Pancreas (tissue), 10 donors: ENCODE data around the gene CREBBP. TPM values are rescaled to one million over a fixed set of nuclear protein-coding genes. Genes with fewer than 3 reads are reported as not detected.

Experiments used
- ATAC-seq, 4 donors: fragments of 200-7000 bp; cut with Tn5 transposase; one replicate each; pipeline versions ENCODE4 v1.8.0 to v1.9.1; 2020; ENCODE audit warnings: mild to moderate bottlenecking in 4 of 4, moderate library complexity in 4 of 4
- DNase-seq, 6 donors: peaks; one replicate each; pipeline ENCODE4 v3.0.0-alpha.2; 2020
- FAIRE-seq: peaks from 2 replicates; lab custom pipeline; 2012; peaks lifted over from hg19 to GRCh38; lab: Jason Lieb, UNC
- H3K27ac ChIP-seq, 4 donors: fragments of 200-600 bp; sonication (generic); 1 replicate in 3 of 4; 2 replicates in 1 of 4; pipeline versions ENCODE4 v1.5.0 to v1.8.0; 2020
- H3K27me3 ChIP-seq, 4 donors: fragments of 200-600 bp; one replicate each; pipeline ENCODE4 v1.8.0; 2021
- H3K36me3 ChIP-seq, 3 donors: fragments of 200-600 bp; sonication (generic) in 1 of 3; one replicate each; pipeline versions ENCODE4 v1.5.0 to v1.8.0; 2020 to 2021
- H3K4me1 ChIP-seq, 3 donors: fragments of 200-600 bp; one replicate each; pipeline ENCODE4 v1.8.0; 2021
- H3K4me3 ChIP-seq, 4 donors: fragments of 200-600 bp; sonication (generic) in 2 of 4; one replicate each; pipeline versions ENCODE4 v1.5.0 to v1.8.0; 2020 to 2021
- H3K9me3 ChIP-seq, 4 donors: fragments of 200-600 bp; one replicate each; pipeline ENCODE4 v1.8.0; 2021
- WGBS, 2 donors: extraction: QIAGEN DNeasy Blood & Tissue Kit; methylation state at CpG; one replicate each; pipeline ENCODE4 v1.1.7; 2013; 5-methylcytosine and 5-hydroxymethylcytosine counted together
- intact Hi-C, 3 donors: fragments of 100-400 bp; cut with DNase I; formaldehyde crosslinking; loops; one replicate each; pipeline versions ENCODE4 v1.11.1 to v1.14.2; 2022
- polyA plus RNA-seq, 2 donors: library from polyadenylated mRNA; stranded (reverse); fragments of 200-250 nt; gene quantifications; one replicate each; pipeline ENCODE4 v1.2.3, GENCODE V29; 2013
- total RNA-seq, 6 donors: library from RNA; stranded (reverse); fragmentation: NEBNext Ultra II Directional in 4 of 6; extraction: Animal tissue kit (Norgen Biotek cat#: 25700) in 4 of 6; gene quantifications; one replicate each; pipeline versions ENCODE4 v1.2.1 to v1.2.4, GENCODE V29; 2021 to 2023
- TF ChIP-seq, protein P1 (sequence below), 4 donors: fragments of 200-600 bp; sonication (generic) in 3 of 4; IDR thresholded peaks; one replicate each; pipeline versions ENCODE4 v1.5.0 to v1.8.0; 2021; ENCODE audit warnings: antibody characterized with exemption in 4 of 4
- donor health status: healthy with polysubstance abuse.
- donor health status: DM: no; HTN: no; CAD: no; lungs with moderate emphysema.
- donor health status: DM: no; HTN: no; CAD: no.
- donor health status: control.
- donor health status: control.
- donor health status: Bipolar disorder and iron deficiency.
- donor health status: DM: yes; HTN: yes; CAD: no.
- donor health status: DM: no; HTN: no; CAD: no.
- donor health status: DM: no; HTN: no; CAD: no.
- donor health status: DM: yes; HTN: yes; CAD: no.

The CREBBP gene
- total and polyA plus RNA-seq, 8 donors: 14.4 to 49.4 (median 30.2) TPM

DNA sequence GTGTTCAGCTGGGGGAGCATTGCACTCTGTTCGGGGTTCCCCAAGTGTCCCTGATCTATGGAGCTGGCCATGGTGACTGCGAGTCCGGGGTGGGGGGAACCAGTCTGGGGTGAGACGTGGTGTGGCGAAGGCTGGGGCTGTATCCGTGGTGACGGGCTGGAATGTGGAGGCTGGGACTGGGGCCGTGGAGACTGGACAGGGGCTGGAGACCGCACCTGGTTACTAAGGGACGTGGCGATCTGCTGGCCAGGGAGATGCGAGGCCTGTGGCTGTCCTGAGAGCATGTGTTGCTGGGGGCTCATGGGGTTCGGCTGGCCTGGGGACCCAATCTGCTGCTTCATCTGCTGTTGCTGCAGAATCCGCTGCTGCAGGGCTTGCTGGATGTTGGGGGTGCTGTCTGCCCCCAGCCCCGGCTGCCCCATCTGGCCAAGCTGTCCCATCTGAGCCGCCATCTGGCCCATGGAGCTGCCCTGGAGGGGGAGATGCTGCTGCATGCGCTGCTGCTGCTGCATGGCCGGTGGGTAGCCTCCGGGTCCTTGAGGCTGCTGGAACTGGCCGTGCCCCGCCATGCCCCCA lies 152.6 kb downstream of the CREBBP start:
- Histone ChIP-seq H3K27me3 (no peaks in the 10 kb centered on the region), H3K9me3 (no peaks in the 10 kb centered on the region), H3K4me3 (no peak overlapping the region), H3K4me1 (no peaks in the 10 kb centered on the region), H3K27ac (no peak overlapping the region), H3K36me3 (peaks cover 0 to 53% (median 29%) of the 10 kb centered on the region in 3 donors)
- TF ChIP-seq, protein P1, sequence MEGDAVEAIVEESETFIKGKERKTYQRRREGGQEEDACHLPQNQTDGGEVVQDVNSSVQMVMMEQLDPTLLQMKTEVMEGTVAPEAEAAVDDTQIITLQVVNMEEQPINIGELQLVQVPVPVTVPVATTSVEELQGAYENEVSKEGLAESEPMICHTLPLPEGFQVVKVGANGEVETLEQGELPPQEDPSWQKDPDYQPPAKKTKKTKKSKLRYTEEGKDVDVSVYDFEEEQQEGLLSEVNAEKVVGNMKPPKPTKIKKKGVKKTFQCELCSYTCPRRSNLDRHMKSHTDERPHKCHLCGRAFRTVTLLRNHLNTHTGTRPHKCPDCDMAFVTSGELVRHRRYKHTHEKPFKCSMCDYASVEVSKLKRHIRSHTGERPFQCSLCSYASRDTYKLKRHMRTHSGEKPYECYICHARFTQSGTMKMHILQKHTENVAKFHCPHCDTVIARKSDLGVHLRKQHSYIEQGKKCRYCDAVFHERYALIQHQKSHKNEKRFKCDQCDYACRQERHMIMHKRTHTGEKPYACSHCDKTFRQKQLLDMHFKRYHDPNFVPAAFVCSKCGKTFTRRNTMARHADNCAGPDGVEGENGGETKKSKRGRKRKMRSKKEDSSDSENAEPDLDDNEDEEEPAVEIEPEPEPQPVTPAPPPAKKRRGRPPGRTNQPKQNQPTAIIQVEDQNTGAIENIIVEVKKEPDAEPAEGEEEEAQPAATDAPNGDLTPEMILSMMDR (IDR thresholded peaks at IDR 0.05): no peak
- ATAC-seq: no peak
- FAIRE-seq: no peak
- peak in 2 of 6 donors; percentile 51 to 76 for DNase-seq
- 94% methylated on average over 20 to 21 of the region's 21 CpGs for WGBS, 2 donors
- intact Hi-C loops: no loop called here

DNA sequence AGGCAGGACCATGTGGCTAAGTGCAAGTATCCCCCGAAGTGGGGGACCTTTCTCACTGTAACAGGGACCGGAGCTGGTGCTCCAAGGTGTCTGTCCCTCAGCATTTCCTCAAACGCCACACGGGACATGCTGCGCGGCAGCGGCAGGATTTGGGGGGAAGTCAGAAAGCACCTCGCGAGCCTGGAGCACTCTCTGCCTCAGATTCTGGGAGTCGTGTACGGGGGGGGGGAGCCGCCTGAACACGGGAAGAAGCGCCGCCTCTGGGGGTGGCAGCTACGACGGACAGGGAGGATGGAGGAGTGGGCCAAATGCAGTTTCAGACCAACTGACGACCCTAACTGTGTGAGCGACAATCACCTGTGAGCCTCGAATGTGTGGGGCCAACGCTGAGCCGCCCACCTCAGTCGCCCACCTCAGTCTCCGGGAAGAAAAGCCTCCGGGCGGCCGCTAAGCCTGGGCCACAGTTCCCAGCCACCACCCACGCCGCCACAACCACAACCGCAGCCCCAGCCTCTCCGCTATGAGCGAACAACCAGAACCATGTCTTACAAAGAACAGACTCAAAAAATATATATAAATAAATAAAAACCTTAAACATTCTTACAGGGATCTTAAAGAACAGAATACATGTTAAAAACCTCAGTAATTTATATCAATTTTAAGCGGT lies 154.4 kb downstream of the CREBBP start:
- H3K27ac ChIP-seq: no peak overlapping the region
- intact Hi-C loops: no loop called here
- 95% methylated on average over 33 of the region's 33 CpGs for WGBS, 2 donors
- TF ChIP-seq, protein P1 (IDR thresholded peaks at IDR 0.05): no peak
- FAIRE-seq (no peak), ATAC-seq (no peak), DNase-seq (no peak)
- H3K9me3 ChIP-seq: no peaks in the 10 kb centered on the region
- H3K4me1 ChIP-seq: no peaks in the 10 kb centered on the region
- no peak overlapping the region for H3K4me3 ChIP-seq
- H3K27me3 ChIP-seq: no peaks in the 10 kb centered on the region
- H3K36me3 ChIP-seq: peaks cover 0 to 40% (median 23%) of the 10 kb centered on the region in 3 donors

DNA sequence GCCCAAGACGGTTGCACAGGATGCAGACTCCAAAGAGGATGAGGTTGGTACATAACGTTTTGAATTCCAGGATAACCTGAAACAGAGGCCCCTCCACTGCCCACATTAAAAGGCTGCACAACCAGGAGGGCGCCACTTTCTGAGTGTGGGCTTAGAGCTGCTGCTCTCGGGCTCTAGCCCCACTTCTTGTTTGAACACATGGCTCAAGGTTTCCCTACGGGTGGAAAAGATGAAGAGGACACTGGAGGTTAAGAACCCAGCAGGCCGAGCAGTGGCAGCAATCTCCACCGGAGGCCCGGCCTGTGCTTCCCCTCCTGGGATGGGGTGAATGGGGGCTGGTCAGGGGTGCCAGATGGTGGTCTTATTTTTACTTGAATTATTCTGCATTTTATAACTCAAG lies 155.2 kb downstream of the CREBBP start:
- Histone ChIP-seq H3K4me1 (no peaks in the 10 kb centered on the region), H3K27me3 (no peaks in the 10 kb centered on the region), H3K4me3 (no peak overlapping the region), H3K9me3 (no peaks in the 10 kb centered on the region), H3K27ac (no peak overlapping the region), H3K36me3 (peaks cover 0 to 31% (median 17%) of the 10 kb centered on the region in 3 donors)
- TF ChIP-seq, protein P1 (IDR thresholded peaks at IDR 0.05): no peak
- no peak for ATAC-seq
- WGBS, 2 donors: 86 to 89% methylated on average over 8 of the region's 8 CpGs
- intact Hi-C loops: no loop called here
- no peak for DNase-seq
- FAIRE-seq: no peak

DNA sequence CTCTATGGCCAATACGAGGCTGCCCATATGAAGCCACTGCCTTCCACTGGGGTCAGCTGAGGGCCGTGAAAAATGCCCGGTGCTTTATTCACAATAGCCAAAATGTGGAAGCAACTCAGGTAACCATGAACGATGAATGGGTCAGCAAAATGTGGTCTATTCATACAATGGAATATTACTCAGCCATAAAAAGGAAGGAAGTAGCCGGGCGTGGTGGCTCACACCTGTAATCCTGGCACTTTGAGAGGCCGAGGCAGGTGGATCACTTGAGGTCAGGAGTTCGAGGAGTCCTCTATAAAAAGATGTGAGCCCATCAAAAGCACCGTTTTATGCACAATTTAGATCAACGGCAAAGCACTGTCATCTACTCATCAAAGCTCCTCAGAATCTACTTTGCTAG lies 158.0 kb downstream of the CREBBP start:
- TF ChIP-seq, protein P1 (IDR thresholded peaks at IDR 0.05): no peak

DNA sequence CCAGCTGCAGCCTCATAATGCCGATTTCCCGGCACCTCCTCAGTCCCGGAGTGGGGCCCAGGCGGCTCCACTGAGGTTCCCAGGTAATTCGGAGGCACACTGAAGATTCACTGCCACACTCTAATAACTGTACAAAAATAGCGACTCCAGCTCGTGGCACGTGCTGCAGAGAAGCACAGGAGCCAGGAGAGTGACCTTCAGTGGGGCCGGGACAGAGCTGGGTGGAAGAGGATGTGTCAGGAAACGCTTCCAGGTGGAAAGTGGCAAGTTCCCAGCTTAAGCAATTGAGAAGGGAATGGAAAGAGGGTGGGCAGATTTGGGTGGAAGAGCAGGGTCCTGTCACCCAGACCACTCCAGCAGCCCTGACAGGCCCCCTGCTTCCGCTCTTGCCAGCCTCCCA lies 160.1 kb downstream of the CREBBP start:
- ATAC-seq: no peak
- no peaks in the 10 kb centered on the region for H3K27me3 ChIP-seq
- 57 to 59% methylated on average over 11 of the region's 11 CpGs for WGBS, 2 donors
- TF ChIP-seq, protein P1 (IDR thresholded peaks at IDR 0.05): no peak
- no peaks in the 10 kb centered on the region for H3K36me3 ChIP-seq
- DNase-seq: no peak
- intact Hi-C loops: no loop called here
- H3K9me3 ChIP-seq: no peaks in the 10 kb centered on the region
- FAIRE-seq: no peak
- no peak overlapping the region for H3K27ac ChIP-seq
- no peak overlapping the region for H3K4me3 ChIP-seq
- peaks cover 0 to 12% (median 6%) of the 10 kb centered on the region in 3 donors for H3K4me1 ChIP-seq

More for the DNA sequence above, 158.0 kb downstream of the CREBBP start:
- intact Hi-C loops: no loop called here
- H3K9me3 ChIP-seq: no peaks in the 10 kb centered on the region
- no peaks in the 10 kb centered on the region for H3K27me3 ChIP-seq
- no peak overlapping the region for H3K4me3 ChIP-seq
- H3K4me1 ChIP-seq: peaks cover 0 to 6% (median 6%) of the 10 kb centered on the region in 3 donors
- no peak overlapping the region for H3K27ac ChIP-seq
- no peak for FAIRE-seq
- ATAC-seq: no peak
- H3K36me3 ChIP-seq: peaks cover 0 to 4% (median 0%) of the 10 kb centered on the region in 3 donors
- no peak for DNase-seq
- 93 to 97% methylated on average over 10 of the region's 10 CpGs for WGBS, 2 donors
